Thoracic aorta (tissue), 2 donors: Measurements from ENCODE around the gene REPIN1. TPM values are rescaled to one million over a fixed set of nuclear protein-coding genes. Genes with fewer than 3 reads are reported as not detected.

Experiments
- ATAC-seq: fragments of 150-250 bp; one replicate; pipeline ENCODE4 v1.8.0; 2017; ENCODE audit warnings: low read depth; ENCODE audit not compliant: insufficient number of reproducible peaks, low FRiP score
- DNase-seq: peaks from one replicate; pipeline ENCODE4 v3.0.0-alpha.2; 2020; ENCODE audit warnings: low spot score
- H3K27ac ChIP-seq, 2 donors: fragments of 200-600 bp; sonication (generic); 1 replicate in 1 of 2; 2 replicates in 1 of 2; pipeline ENCODE4 v1.5.1; 2016; ENCODE audit warnings: mild to moderate bottlenecking in 2 of 2, moderate library complexity in 2 of 2
- H3K27me3 ChIP-seq: fragments of 200-600 bp; sonication (generic); replicated peaks from 2 replicates; pipeline ENCODE4 v1.6.0; 2016; ENCODE audit warnings: mild to moderate bottlenecking; ENCODE audit not compliant: insufficient read depth
- H3K36me3 ChIP-seq: fragments of 200-600 bp; sonication (generic); one replicate; pipeline ENCODE4 v1.5.1; 2016
- H3K4me1 ChIP-seq, 2 donors: fragments of 200-600 bp; sonication (generic); 1 replicate in 1 of 2; 2 replicates in 1 of 2; pipeline versions ENCODE4 v1.5.1 to v1.6.0; 2016; ENCODE audit warnings: low read depth in 2 of 2, mild to moderate bottlenecking in 1 of 2; ENCODE audit not compliant: control insufficient read depth in 1 of 2
- H3K4me3 ChIP-seq: fragments of 200-600 bp; sonication (generic); 2 replicates; pipeline ENCODE4 v1.5.1; 2016; ENCODE audit warnings: mild to moderate bottlenecking
- H3K9me3 ChIP-seq: fragments of 200-600 bp; sonication (generic); 2 replicates; pipeline ENCODE4 v1.5.1; 2016
- total RNA-seq, 2 donors: library from RNA; depleted of rRNA; stranded (reverse); fragments of >200 nt; gene quantifications; one replicate each; pipeline versions ENCODE4 v1.1.0 to v1.2.3, GENCODE V29; 2016
- TF ChIP-seq, protein P1 (sequence below): fragments of 200-600 bp; sonication (generic); IDR thresholded peaks from one replicate; pipeline ENCODE4 v1.5.1; 2019; ENCODE audit warnings: antibody characterized with exemption

Gene REPIN1
- total RNA-seq, 2 donors from 2014 or later: 80.0 to 82.3 TPM

DNA sequence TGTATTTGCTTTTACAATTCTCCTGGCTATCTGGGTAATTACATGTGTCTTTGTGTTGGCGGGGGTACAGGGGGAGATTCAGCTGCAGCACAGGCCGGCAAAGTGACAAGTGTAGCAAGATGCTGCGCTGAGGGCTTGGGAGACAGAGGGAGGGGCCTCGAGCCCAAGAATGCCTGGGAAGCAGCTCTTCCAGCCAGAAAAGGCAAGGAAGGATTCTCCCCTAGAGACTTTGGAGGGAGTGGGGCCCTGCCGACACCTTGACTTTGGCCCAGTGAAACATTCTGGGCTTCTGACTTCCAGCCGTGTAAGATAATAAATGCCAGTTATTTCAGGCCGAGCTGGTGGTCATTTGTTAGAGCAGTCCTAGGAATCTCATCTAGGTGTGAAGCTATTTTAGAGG, 7.2 kb upstream of the REPIN1 start:
- DNase-seq (no peak), ATAC-seq (no peak)
- no peaks in the 10 kb centered on the region for H3K27me3 ChIP-seq
- no peak overlapping the region for H3K4me3 ChIP-seq
- H3K36me3 ChIP-seq: no peaks in the 10 kb centered on the region
- no peak overlapping the region for H3K27ac ChIP-seq
- TF ChIP-seq, protein P1, sequence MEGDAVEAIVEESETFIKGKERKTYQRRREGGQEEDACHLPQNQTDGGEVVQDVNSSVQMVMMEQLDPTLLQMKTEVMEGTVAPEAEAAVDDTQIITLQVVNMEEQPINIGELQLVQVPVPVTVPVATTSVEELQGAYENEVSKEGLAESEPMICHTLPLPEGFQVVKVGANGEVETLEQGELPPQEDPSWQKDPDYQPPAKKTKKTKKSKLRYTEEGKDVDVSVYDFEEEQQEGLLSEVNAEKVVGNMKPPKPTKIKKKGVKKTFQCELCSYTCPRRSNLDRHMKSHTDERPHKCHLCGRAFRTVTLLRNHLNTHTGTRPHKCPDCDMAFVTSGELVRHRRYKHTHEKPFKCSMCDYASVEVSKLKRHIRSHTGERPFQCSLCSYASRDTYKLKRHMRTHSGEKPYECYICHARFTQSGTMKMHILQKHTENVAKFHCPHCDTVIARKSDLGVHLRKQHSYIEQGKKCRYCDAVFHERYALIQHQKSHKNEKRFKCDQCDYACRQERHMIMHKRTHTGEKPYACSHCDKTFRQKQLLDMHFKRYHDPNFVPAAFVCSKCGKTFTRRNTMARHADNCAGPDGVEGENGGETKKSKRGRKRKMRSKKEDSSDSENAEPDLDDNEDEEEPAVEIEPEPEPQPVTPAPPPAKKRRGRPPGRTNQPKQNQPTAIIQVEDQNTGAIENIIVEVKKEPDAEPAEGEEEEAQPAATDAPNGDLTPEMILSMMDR: no peak
- H3K4me1 ChIP-seq: no peaks in the 10 kb centered on the region
- no peaks in the 10 kb centered on the region for H3K9me3 ChIP-seq

DNA sequence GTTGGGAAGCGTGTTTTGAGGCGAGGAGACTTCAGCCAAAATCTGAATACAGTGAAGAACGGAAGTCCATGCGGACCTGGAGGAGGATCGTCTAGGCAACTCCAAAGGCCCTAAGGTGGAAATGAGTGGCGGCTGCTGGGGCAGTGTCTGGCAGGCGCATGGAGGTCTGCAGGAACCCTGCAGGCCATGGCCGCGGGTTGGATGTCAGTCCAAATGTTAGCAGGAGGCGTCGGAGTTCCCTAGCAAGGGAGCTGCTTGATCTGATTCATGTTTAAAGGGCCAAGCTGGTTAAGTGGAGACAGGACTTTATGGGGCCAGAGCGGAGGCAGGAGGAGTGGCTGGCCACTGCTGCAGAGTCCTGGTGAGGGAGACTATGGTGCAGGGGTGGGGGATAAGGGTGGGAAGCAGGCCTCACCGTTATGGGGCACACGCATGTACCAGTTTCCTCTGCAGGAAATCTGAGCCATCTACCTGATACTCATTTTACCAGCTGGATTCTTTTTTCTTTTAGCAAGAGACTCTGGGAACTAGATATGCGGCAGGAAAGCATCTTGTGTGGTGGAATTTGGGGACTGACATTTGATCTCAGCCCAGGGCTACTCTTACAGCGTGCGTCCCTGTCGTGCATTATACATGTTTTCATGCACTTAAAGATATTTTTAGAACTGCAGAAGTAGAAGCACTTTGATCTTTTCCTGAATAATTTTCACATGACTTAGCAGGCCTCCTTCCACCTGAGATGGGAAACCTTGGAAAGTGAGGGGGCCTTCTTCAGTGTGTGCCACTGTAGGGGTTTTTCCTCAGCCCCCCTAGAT, 6.6 kb upstream of the REPIN1 start:
- TF ChIP-seq, protein P1: no peak
- no peaks in the 10 kb centered on the region for H3K4me1 ChIP-seq
- DNase-seq: no peak
- no peak overlapping the region for H3K27ac ChIP-seq
- no peaks in the 10 kb centered on the region for H3K9me3 ChIP-seq
- no peak for ATAC-seq
- H3K27me3 ChIP-seq: no peaks in the 10 kb centered on the region
- no peaks in the 10 kb centered on the region for H3K36me3 ChIP-seq
- no peak overlapping the region for H3K4me3 ChIP-seq

DNA sequence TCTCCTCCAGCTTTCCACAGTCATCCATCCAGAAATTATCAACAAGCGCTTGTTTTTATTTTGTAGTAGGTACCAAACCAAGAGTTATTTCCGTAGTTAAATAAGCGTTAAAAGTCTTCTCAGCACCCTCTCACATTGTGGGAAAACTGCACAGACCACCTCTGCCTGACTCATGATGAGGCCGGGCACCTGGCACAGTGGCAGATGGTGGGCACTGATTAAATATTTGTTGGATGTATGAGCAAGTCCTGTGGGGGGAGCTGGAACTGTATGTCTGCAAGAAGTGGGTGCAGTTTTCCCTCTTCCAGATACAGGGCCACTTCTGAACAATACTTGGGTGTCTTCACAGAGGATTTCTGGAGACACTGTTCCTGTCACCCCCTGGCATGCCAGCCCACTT, 5.3 kb upstream of the REPIN1 start:
- ATAC-seq: no peak
- Histone ChIP-seq H3K27ac (no peak overlapping the region), H3K4me3 (no peak overlapping the region), H3K9me3 (no peaks in the 10 kb centered on the region), H3K4me1 (peaks cover 0 to 6% of the 10 kb centered on the region in 2 donors), H3K27me3 (no peaks in the 10 kb centered on the region), H3K36me3 (no peaks in the 10 kb centered on the region)
- TF ChIP-seq, protein P1: no peak
- no peak for DNase-seq

DNA sequence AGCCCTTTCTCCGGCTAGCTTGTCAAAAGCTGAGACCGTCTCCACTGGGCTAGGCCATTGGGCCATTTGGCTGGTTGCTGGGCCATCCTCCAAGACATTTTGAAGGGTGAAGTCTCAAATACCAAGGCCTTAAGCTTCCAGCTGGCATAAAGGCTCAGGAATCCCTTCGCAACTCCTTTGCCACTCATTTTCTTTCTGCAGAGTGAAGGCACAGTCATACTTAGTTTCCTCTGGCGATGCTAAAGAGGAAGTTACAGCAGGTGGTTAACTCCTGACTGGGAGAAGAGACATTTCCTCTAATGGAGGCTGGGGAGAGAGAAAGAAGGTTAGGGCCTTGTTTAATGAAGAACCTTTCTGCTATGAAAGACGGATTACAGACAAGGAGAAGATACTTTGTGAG, 4.8 kb upstream of the REPIN1 start:
- no peak for DNase-seq
- Histone ChIP-seq H3K4me1 (peaks cover 0 to 6% of the 10 kb centered on the region in 2 donors), H3K27ac (no peak overlapping the region), H3K9me3 (no peaks in the 10 kb centered on the region), H3K27me3 (no peaks in the 10 kb centered on the region), H3K4me3 (no peak overlapping the region), H3K36me3 (no peaks in the 10 kb centered on the region)
- no peak for ATAC-seq
- TF ChIP-seq, protein P1: no peak

DNA sequence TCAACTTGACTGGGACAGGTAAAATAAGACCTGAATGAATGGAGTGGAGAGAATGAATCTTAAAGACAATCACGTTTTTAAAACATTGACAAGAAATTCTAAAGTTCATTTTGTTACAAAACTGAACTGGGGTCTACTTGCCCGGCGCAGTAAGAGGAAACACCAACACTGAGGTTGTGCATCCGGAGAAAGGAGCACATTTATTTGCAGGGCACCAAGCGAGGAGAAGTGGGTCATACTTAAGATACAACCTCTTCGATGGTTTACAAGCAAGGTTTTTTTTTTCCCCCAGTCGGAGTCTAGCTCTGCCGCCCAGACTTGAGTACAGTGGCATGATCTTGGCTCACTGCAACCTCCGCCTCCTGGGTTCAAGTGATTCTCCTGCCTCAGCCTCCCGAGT, 3.4 kb upstream of the REPIN1 start:
- H3K27me3 ChIP-seq: no peaks in the 10 kb centered on the region
- no peak for ATAC-seq

More for the DNA sequence above, 3.4 kb upstream of the REPIN1 start:
- Histone ChIP-seq H3K27ac (no peak overlapping the region), H3K4me3 (no peak overlapping the region), H3K4me1 (peaks cover 8 to 17% of the 10 kb centered on the region in 2 donors), H3K9me3 (no peaks in the 10 kb centered on the region), H3K36me3 (no peaks in the 10 kb centered on the region)
- TF ChIP-seq, protein P1: no peak
- DNase-seq: no peak
